Fibroblast of skin of back (primary cell): ENCODE results near the gene SLC38A4. TPM values are rescaled to one million over a fixed set of nuclear protein-coding genes. Genes with fewer than 3 reads are reported as not detected.
"Not testable (repeated sequence)": the region's sequence is repeated elsewhere in the genome, so short reads cannot be mapped to it uniquely, and the experiment has no call there.

Experiments
- DNase-seq: peaks from one replicate; pipeline ENCODE4 v3.0.0-alpha.2; 2013
- polyA plus RNA-seq, 2 experiments: library from polyadenylated mRNA; unstranded; fragments of 120-200 nt; gene quantifications; one replicate each; pipeline ENCODE4 v1.2.1, GENCODE V29; 2013; ENCODE audit not compliant: insufficient read length in 2 of 2

SLC38A4 gene, protein sequence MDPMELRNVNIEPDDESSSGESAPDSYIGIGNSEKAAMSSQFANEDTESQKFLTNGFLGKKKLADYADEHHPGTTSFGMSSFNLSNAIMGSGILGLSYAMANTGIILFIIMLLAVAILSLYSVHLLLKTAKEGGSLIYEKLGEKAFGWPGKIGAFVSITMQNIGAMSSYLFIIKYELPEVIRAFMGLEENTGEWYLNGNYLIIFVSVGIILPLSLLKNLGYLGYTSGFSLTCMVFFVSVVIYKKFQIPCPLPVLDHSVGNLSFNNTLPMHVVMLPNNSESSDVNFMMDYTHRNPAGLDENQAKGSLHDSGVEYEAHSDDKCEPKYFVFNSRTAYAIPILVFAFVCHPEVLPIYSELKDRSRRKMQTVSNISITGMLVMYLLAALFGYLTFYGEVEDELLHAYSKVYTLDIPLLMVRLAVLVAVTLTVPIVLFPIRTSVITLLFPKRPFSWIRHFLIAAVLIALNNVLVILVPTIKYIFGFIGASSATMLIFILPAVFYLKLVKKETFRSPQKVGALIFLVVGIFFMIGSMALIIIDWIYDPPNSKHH
- 0.78 TPM for polyA plus RNA-seq (2013, experiment 1 of 2; ENCODE audit: insufficient read length)
- polyA plus RNA-seq (2013, experiment 2 of 2; ENCODE audit: insufficient read length): 2.1 TPM

DNA sequence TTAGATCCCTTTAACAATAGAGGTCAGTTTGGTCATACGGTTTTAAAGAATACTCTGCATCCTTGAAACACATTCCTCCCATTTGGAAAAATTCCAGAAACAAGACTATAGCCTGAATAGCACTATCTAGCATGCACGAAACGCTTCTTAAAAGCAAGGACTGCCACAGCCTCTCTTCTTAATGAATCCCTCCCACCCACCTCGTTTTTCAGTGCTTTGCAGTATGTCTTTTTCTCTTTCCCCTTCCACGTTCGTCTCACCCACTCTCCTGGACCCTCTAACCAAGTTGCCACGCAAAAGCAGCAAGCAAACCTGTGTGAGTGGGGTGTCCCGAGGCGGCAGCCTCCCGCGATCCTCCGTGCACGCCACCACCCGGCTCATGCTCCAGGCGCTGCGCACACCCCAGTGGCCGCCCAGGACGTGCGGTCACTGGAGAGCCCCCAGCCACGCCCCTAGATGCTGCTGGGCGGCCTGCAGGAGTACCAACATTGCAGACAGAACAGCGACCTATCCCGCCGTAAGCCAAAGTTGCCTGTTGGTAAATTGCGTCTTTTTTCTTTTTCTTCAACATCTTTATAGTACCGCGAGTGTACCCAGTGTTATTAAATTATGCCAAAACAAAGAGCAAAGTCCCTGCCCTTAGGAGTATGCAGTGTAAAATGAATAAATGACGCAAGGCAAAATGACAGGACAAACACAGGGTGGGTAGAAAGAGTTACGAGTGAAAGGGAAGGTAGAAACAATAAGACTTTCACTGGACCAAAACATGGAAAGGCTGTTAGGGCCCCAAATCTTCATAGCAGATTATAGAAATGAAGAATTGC is at the start of gene SLC38A4:
TSS of gene SLC38A4 (minus strand) at position 407 of the 824 bp plus-strand sequence. CDS start 32,926 bp downstream, outside the sequence.
- DNase-seq: peak; percentile 59

DNA sequence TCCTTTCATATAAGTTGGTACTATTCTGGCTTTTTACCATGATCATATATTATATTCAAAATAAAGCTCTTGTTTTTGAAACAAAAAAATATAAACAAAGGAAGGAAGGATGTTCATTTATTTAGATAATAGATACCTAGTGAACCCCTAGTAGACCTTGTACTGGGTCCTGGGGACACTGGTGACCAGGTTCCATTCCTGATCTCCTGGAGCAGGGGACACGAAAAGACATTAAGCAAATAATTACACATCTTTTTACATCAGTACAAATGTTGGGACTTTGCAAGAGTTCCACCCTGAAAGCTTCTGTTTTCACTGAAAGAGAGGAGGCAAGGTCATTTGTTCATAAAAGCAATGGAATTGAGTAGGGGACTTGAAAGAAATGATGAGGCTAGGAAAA is 49.3 kb upstream of the SLC38A4 start:
- DNase-seq: no peak

DNA sequence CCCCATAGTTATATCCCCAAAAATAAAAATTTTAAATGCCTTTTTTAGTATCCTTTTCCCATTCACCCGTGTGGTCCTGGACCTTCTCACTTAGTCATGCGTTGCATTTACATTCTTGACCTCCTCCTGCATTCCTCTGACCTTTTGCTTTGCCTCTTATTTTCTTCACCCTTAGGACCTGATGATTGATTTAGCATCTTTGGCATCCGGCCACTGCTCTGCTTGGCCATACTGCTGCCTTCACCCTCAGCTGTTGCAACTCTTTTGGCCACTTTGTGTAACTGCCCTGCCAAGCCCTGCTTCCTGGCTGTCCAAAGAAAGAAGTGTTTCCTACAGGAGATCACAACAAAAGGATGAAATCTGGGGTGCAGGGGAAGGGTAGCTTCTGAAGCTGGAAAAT is 48.8 kb upstream of the SLC38A4 start:
- DNase-seq: peak; percentile 31

DNA sequence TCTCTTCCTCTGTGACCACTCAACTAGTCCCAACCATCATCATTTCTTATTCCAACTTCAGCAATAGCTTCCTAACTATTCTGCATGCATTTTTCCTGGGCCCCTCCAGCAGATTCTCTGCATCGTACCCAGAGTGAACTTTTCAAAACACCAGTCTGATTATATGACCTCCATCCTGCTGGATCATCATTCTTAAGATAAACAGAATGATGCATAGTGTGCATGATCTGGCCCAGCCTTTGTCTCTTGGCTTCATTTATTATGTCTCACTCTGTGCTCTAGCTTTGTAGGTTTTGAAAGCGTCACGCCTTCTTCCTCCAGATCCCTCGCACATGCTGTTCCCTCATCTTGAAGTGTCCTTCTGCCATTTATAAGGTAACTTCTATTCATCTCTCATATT is 46.3 kb upstream of the SLC38A4 start:
- DNase-seq: peak; percentile 16

DNA sequence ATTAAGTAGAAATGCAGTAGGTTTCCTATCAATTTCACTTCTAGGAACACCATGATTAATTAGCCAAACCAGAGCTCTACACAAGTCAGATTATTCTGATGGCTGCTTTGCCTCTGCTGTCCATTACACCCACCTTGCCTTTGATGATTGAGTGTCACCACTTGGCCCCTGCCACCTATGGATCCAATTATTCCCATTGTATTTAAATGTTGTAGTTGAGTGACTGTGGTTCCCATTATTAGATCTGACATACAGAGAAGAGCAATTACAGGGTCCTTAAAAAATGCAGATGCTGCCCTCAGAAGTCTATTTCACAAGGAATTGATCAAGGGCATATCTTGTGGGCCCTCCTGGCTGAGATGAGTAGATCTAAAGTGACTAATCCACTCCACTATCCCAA is 39.5 kb upstream of the SLC38A4 start:
- no peak for DNase-seq

DNA sequence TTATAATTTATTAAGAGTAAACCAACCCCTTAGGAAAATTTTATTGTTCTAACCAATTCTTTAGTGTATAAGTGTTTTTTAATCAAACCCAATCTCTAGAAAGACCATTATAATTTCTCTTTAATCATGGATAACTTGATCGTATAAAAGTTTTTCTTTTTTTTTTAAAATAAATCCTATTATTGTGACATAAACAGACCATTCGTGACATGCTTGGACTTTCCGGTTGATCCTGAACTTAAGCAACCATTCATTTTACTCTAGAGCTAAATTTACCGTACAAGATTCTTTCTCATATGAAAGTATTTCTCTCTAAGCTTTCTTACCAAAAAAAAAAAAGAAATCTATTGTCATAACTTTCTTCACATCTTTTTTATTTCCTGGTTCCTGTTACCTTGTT is 32.6 kb upstream of the SLC38A4 start:
- no peak for DNase-seq

DNA sequence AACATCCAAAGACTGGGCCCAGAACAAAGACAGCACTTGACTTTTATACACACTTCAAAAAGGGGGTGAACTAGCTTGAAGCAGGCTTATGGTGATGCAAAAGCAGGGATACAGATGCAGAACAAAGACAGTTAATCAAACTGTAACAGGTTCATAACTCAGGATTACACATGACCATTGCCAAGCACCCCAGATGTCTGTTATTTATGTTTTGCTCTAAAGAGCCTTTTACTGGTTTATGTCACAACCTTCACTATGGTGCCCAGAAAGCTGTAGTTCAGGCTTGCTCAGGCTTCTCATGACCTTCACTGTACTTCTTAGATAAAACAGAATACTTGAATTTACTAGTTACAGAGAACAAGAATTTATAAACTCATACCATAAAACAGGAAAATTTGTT is 31.7 kb upstream of the SLC38A4 start:
- DNase-seq: no peak

DNA sequence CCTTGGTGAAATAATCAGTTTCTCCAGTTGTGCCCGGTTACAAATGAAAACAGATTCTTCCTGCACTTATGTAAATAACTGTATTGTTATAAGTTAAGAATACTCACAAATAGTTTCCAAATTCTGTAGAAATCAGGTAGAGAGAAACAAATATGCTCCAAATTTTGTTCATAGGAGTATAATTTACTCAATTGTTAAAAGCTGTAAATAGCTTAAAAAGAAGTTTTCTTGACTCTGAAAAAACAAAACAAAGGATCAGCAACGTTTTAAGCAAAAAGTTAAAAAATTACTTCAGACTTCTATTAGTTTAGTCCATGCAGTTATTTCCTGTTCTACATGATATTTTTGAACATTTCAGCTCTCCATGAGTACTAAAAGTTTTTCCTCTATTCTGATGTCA is 30.0 kb upstream of the SLC38A4 start:
- DNase-seq: no peak

DNA sequence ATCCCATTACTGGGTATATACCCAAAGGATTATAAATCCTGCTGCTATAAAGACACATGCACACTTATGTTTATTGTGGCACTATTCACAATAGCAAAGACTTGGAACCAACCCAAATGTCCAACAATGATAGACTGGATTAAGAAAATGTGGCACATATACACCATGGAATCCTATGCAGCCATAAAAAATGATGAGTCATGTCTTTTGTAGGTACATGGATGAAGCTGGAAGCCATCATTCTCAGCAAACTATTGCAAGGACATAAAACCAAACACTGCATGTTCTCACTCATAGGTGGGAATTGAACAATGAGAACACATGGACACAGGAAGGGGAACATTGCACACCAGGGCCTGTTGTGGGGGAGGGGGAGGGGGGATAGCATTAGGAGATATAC is 28.4 kb upstream of the SLC38A4 start:
- DNase-seq: not testable (repeated sequence)

DNA sequence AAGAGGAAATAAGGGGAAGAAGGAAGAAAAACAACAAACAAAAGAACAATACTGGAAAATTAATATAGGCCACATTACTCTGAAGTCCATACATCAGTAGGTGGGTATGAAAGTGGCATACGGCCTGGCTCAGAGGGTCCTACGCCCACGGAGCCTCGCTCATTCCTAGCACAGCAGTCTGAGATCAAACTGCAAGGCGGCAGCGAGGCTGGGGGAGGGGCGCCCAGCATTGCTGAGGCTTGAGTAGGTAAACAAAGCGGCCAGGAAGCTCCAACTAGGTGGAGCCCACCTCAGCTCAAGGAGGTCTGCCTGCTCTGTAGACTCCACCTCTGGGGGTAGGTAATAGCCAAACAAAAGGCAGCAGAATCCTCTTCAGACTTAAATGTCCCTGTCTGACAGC is 23.0 kb upstream of the SLC38A4 start:
- DNase-seq: not testable (repeated sequence)

DNA sequence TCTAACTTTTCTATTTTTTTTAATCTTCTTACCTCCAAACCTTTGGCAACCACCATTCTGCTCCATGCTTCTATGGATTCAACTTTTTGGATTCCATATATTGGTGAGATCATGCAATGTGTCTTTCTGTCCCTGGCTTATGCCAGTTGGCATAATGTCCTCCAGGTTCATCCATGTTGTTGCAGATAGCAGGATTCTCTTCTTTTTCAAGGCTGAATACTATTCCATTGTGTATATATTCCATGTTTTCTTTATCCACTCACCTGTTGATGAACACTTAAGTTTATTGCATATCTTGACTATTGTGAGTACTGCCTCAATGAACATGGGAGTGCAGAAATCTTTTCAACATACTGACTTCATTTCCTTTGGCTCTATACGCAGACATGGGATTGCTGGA is 21.2 kb upstream of the SLC38A4 start:
- no peak for DNase-seq

DNA sequence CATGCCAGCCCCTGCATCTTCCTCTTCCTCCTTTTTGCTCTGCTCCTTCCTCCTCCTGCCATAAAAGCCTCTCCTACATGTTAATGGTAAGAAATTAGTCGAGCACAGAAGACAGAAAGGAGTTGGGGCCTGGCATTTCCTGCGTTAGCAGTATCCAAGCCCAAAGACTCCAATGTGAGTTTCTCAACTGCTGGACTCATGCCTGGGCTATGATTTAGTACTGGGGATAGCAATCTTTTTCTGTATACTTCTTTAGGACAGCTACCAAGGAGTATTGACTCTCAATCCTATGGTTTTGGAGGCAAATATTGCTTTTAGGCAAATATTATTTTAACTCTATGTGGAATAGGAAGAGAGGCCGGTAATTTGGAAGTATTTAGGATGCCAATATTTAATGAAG is 18.0 kb upstream of the SLC38A4 start:
- DNase-seq: no peak

DNA sequence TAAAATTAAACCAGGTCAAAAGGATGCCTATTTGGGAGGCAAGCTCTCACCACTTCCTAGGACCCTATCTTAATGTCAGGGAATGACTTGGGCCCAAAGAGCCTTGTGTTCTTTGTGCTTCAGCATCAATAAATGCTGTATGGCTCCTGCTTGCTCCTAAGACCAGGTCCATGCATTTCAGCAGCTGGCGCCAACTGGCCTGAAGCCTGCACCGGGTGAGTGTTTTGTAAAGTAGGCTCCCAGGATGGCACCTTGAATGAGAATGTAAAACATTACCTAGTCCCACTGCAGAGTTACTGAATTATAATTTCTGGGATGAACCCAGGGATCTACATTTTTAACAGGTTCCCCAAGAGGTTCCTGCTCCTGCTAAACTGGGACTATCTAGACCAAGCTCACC is 16.1 kb upstream of the SLC38A4 start:
- DNase-seq: no peak

DNA sequence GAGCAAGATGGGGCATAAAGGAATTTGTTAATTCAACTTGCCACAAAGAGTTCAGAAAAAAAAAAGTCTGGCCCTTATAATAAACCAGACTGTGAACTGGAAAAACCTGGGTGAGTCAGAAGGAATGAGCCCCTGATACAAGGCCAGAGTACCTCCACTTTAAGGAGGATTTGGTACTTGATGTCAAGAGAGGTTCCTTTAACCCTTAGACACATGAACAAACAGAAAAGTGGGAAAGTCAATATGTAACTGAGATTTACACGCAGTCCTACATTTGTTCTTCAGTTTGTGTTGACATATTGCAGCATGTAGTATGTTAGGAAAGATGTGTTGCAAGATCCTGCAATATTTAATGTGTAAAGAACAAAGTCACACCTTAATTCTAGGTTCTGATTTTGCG is 14.2 kb upstream of the SLC38A4 start:
- DNase-seq: no peak

DNA sequence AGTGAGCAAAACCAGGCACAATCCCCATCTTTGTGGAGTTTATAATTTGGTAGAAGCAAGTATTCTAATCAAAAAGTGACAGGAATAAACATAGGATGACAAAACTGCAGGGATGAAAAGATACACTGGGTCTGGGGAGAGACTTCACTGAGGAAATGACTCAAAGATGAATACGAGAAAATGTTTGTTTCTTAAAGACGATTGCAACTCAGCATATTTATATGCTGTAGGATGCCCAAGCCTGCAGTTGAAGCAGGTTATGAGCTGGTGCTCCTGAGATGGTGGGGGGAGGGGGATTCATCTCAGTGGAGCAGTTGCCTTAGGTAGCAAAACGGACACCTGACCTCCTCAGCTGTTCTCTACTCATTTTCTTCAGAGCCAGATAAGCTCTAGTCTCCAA is 13.4 kb upstream of the SLC38A4 start:
- DNase-seq: no peak

DNA sequence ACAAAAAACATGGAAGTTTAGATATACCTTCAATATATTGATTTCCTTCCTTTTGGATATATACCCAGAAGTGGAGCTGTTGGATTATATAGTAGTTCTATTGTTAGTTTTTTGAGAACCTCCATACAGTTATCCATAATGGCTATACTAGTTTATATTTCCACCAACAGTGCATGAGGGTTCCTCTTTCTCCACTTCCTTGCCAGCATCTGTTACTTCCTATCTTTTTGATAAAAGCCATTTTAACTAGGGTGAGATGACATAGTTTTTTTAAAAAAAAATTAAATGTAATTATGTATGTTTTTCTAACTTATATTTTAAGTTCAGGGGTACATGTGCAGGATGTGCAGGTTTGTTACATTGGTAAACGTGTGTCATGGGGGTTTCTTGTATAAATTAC is 10.0 kb upstream of the SLC38A4 start:
- no peak for DNase-seq

DNA sequence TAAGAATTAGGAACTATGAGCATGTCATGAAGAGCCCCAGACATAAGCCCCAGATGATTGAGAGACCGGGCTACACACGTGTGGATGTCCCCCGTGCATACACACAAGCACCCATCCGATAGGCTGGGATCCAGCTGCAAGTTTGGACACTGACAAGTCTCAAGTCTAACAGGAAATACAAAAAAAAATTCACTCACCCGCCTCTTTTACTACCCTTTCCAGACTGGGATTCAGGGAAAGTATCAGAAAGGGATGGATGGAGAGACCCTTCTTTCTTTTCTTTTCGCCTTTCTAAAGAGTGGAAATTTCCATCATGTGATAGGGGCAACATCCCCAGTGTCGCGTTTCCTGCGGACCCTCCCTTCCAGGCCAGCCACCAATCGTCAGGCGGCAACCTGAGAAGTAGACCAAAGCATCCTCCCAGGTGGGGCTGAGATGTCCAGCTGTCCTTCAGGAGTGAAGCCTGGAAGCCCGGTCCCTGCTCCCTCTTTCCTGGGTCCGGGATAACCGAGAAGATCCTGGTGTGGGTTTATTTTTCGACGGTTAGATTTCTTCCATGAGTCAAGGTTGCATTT is 6.4 kb upstream of the SLC38A4 start:
- no peak for DNase-seq

DNA sequence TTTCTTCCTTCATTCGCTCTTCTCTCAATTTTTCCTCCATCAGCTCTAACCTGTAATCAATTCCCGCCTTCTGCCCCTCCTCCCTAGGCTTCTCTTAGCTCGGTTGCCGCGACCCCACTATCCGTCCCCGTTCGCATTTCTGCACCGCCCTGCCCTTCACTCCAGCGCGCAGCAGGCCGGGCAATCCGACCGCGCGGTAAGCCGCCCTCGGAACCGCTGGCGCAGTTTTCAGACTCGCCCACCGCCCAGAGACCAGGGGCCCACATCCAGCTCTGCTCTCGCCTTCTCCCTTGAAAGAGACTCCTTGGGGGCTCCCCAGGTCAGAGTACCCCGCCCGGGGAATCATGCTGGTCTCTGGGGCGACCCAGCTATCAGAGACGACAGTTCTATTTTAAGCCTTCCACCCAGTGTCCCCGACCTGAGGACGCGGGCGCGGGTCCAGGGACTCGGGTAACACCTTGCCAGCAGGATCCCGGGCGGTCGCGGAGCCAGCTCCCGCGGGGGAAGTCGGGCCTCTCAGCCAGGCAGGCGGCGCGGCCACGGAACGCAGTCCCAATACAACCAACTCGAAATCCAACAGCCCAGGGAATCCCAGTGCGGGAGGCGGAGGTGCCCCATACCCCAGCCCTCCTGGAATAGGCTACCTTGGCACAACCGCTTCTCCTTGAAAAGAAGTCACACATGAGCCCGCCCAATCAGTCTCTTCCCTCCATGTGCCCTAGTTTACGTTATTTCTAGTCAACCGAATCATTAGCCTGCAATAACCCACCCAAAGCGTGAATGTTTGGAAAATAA is 5.7 kb upstream of the SLC38A4 start:
- DNase-seq: peak; percentile 13

DNA sequence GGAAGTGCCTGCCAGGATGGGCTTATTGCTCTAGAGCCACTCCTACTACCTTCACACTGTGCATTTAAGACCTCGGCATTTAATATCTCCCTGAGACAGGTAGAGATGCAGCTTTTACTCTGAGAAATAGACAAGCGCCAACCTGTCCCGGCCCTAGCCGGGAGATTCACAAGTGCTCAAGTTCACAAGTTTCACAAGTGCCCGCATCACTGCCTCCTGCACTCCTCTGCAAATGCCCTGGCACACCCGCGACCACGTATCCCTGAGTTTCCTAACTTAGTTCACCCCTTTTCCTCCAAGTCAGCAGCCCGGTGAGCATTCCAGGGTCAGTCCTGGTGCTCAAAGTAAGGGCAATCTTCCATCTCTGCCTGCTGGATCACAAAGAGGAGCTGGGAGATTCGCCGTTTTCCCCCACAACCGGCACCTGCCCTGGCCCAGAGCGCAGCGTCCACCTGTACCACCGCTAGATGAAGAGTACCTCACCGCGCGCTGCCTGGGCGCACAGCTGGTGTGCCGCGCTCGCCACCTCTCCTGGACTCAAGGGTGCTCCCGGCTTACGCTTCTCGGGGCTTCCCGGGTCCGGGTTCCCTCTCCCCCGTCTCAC is 5.0 kb upstream of the SLC38A4 start:
- peak; percentile 10 for DNase-seq

DNA sequence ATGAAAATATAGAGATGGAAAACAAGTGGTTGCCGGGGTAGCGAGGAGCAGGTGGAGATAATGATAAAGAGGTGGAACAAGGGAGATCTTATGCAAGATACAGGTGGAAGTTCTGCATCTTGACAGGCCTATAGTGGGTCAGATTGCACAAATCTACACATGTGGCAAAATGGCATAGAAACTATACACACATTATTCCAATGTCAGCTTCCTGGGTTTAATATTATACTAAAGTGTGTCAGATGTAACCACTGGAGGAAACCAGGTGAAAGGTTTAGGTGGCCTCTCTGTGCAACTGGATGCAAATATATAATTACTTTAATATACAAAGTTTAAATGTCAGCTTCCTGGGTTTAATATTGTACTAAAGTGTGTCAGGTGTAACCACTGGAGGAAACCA is 1.1 kb downstream of the SLC38A4 start:
- no peak for DNase-seq

DNA sequence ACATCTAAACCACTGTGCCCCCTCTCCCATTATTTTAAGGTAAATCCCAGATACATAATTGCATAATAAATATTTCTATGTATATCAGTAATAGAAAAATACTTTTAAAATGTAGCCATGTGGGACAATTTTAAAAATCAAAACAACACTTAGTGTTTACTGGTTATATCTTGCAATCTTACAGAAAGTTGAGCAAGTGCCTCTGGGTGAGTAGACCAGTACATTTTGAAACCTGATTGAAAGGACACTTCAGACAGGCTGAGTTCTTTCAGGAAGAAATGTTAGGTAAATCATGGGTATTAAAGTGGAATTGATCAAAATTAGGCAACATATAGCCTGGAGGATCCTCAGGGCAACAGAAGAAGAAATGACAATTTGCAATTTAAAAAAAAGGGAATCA is 7.2 kb downstream of the SLC38A4 start:
- DNase-seq: no peak

DNA sequence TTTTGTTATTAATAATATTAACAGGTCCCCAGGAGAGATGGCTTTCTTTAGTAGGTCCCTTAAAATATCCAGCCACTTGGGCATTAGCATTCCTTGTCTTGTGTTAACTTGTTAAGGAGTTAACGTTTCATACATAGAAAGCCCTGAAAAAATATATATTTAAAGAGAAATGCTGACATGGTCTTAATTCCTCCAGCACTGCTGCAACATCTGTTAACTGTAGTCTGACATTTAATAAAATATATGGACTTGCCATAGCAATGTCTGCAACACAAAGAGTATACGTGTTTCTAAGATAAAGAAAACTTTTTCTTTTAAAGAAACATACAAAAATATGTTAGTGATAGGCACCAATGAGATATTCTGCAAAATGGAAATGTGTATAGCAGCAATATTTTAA is 10.0 kb downstream of the SLC38A4 start:
- DNase-seq: no peak
